Measurements from ENCODE around the gene CLIC1.

Gene CLIC1

GRCh38 chr6:31690231-31691077, 45.9 kb downstream of the CLIC1 start (continued):
- TF ChIP-seq ZNF785 (tag by site-specific recombination; IDR thresholded peaks at IDR 0.05) (no peak), ZNF146 (tag by site-specific recombination; IDR thresholded peaks at IDR 0.05) (no peak), ZNF521 (tag by site-specific recombination; IDR thresholded peaks at IDR 0.05) (no peak), ZNF2 (tag by site-specific recombination; IDR thresholded peaks at IDR 0.05) (no peak), ZNF791 (tag by site-specific recombination; IDR thresholded peaks at IDR 0.05) (no peak), ZNF132 (tag by site-specific recombination; IDR thresholded peaks at IDR 0.05; ENCODE audit: borderline replicate concordance) (no peak), SP7 (tag by site-specific recombination; IDR thresholded peaks at IDR 0.05) (peak; percentile 73), OVOL3 (tag by site-specific recombination; IDR thresholded peaks at IDR 0.05) (no peak), ZNF776 (tag by site-specific recombination; IDR thresholded peaks at IDR 0.05; ENCODE audit: borderline replicate concordance) (no peak), ZSCAN23 (tag by site-specific recombination; IDR thresholded peaks at IDR 0.05) (no peak), ZBTB8A (tag by site-specific recombination; IDR thresholded peaks at IDR 0.05) (no peak), ZNF843 (tag by site-specific recombination; IDR thresholded peaks at IDR 0.05) (no peak), ZNF645 (tag by site-specific recombination; IDR thresholded peaks at IDR 0.05) (no peak), ZNF266 (tag by site-specific recombination; IDR thresholded peaks at IDR 0.05; ENCODE audit: low read depth) (no peak), WT1 (tag by site-specific recombination; IDR thresholded peaks at IDR 0.05) (peak; percentile 89), ZNF624 (tag by site-specific recombination; IDR thresholded peaks at IDR 0.05) (no peak), ZNF23 (tag by site-specific recombination; IDR thresholded peaks at IDR 0.05; ENCODE audit: borderline replicate concordance) (no peak), ZNF362 (tag by site-specific recombination; IDR thresholded peaks at IDR 0.05) (no peak), ZFHX2 (tag by site-specific recombination; conservative IDR thresholded peaks at IDR 0.05) (peak; percentile 90), MZF1 (tag by site-specific recombination; IDR thresholded peaks at IDR 0.05; ENCODE audit: borderline replicate concordance) (no peak), REPIN1 (tag by site-specific recombination; IDR thresholded peaks at IDR 0.05; ENCODE audit: low read depth) (no peak), HOXA7 (CRISPR knock-in tag; IDR thresholded peaks at IDR 0.05; ENCODE audit: borderline replicate concordance) (no peak), ZNF121 (tag by site-specific recombination; IDR thresholded peaks at IDR 0.05) (no peak), AEBP2 (tag by site-specific recombination; IDR thresholded peaks at IDR 0.05; ENCODE audit: borderline replicate concordance) (no peak), ZNF184 (tag by site-specific recombination; IDR thresholded peaks at IDR 0.05) (no peak), ZNF280C (tag by site-specific recombination; IDR thresholded peaks at IDR 0.05) (no peak), ZBTB26 (tag by site-specific recombination; optimal IDR thresholded peaks at IDR 0.05) (no peak), ZBTB17 (tag by site-specific recombination; IDR thresholded peaks at IDR 0.05) (no peak), ZNF777 (tag by site-specific recombination; IDR thresholded peaks at IDR 0.05; ENCODE audit: borderline replicate concordance) (no peak), ZNF391 (tag by site-specific recombination; IDR thresholded peaks at IDR 0.05; ENCODE audit: borderline replicate concordance, low read depth) (no peak), YY2 (tag by site-specific recombination; IDR thresholded peaks at IDR 0.05) (no peak)
- TF ChIP-seq, protein P1, sequence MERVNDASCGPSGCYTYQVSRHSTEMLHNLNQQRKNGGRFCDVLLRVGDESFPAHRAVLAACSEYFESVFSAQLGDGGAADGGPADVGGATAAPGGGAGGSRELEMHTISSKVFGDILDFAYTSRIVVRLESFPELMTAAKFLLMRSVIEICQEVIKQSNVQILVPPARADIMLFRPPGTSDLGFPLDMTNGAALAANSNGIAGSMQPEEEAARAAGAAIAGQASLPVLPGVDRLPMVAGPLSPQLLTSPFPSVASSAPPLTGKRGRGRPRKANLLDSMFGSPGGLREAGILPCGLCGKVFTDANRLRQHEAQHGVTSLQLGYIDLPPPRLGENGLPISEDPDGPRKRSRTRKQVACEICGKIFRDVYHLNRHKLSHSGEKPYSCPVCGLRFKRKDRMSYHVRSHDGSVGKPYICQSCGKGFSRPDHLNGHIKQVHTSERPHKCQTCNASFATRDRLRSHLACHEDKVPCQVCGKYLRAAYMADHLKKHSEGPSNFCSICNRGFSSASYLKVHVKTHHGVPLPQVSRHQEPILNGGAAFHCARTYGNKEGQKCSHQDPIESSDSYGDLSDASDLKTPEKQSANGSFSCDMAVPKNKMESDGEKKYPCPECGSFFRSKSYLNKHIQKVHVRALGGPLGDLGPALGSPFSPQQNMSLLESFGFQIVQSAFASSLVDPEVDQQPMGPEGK (tag by site-specific recombination; IDR thresholded peaks at IDR 0.05) = 0 out of 2 replicates have a peak, but pooled peaks have one; percentile 39

All from HEK293 (cell line).